ENCODE data around the gene EFR3B.
"Not testable (repeated sequence)": the region's sequence is repeated elsewhere in the genome, so short reads cannot be mapped to it uniquely, and the experiment has no call there.

Gene EFR3B

DNA sequence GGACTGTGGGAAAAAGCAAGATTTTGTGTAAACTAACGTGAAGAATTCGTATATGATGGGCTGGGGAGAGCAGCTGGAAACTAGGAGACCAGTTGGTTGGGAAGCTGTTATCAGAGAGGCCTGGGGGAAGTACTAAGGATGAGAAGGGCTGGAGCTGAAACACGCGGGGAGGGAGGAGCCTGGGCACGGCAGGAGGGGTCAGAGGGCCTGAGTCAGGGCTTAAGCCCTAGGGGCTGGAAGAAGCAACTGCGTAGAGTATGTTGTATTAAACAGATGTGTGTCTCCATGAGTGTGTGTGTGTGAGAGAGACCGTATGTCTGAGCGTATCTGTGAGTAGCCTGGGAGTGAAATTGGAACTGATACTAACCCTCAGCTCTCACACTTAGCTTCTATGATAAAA lies 118.1 kb downstream of the EFR3B start:
- DNase-seq = no peak

GRCh38 chr2:25160376-25160775 lies 118.5 kb downstream of the EFR3B start:
- no peak for DNase-seq

GRCh38 chr2:25161055-25161781 lies 119.3 kb downstream of the EFR3B start:
- peak; percentile 51 for DNase-seq

DNA sequence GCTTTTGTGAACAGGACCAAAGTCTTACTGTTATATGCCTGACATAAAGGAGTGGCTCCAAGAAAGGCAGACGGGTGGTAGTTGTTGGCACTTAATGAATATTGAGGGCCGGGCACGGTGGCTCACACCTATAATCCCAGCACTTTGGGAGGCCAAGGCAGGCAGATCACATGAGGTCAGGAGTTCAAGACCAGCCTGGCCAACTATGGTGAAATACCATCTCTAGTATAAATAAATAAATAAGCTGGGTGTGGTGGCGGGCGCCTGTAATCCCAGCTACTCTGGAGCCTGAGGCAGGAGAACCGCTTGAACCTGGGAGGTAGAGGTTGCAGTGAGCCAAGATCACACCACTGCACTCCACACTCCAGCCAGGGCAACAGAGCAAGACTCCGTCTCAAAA lies 120.2 kb downstream of the EFR3B start:
- not testable (repeated sequence) for DNase-seq

DNA sequence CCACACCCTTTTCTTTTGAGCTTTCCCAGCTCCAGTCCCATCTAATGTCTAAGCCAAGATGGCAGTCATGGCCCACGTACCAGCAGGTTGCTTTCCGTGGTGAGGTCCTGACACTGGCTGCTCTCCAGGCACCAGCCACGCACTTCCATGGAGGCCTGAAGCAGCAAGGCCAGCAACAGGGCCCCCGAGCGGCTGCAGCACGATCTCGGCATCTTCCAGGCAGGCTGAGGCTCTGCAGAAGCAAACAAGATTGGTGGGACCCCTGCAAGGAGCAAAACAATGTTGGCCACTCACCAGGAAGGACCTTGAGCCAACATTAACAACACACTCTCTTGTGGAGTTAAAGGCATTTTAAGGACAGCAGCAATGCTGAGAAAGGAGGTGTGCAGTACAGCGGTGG lies 122.7 kb downstream of the EFR3B start:
- DNase-seq = no peak

GRCh38 chr2:25165992-25166875 lies 124.4 kb downstream of the EFR3B start:
- peak; percentile 18 for DNase-seq

- DNase-seq = no peak
Observed at GRCh38 chr2:25168256-25169072, 126.6 kb downstream of the EFR3B start, which contains the start of gene POMC. Gene POMC, minus strand, starts transcription at chr2:25168580. Its CDS starts 3,808 bp downstream, at chr2:25164772.

GRCh38 chr2:25169073-25169470 lies 127.2 kb downstream of the EFR3B start:
- DNase-seq = no peak

DNA sequence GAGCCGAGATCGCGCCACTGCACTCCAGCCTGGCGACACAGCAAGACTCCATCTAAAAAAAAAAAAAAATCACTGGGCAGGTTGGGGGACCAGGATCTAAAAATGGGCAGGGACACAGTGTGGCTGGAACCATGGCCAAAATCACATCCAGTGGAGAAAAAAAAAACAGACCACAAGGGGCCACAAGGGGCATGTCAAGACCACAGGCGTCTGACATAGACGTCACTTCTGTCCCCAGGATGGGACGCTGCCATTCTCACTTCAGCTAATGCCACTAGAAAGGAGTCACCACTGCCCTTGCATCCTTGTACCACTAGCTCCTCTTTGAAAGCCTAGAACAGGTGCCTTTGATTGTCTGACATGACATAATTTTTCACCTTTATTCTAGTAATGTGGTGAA lies 129.0 kb downstream of the EFR3B start:
- DNase-seq = no peak

- DNase-seq = no peak
Observed at GRCh38 chr2:25173719-25174118, 131.8 kb downstream of the EFR3B start.

DNA sequence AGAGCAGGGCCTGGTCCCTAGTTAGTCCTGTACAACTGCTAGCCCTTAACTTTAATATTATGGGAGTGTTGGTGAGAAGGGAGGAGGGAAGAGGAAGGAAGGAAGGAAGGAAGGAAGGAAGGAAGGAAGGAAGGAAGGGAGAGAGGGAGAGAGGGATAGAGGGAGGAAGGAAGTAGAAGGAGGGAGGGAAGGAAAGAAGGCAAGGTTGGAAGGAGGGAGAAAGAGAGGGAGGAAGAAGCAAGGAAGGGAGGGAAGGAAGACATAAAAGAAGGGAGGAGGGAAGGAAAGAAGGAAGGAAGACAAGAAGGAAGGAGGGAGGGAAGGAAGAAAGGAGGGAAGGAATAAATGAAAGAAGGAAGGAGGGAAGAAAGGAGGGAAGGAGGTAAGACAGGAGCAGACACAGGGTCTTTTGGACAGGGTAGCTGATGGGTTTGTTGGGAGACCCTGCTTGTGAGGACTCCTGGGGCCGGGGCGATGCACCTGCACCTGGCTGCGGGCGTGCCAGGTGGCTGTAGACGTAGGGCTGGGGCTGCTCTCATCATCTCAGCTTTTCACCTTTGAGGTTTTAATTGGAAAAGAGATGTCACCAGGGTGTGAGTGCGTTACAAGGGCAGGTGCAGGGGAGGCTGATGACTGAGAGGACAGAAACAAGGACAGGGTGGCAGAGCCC lies 132.5 kb downstream of the EFR3B start:
- no peak for DNase-seq

DNA sequence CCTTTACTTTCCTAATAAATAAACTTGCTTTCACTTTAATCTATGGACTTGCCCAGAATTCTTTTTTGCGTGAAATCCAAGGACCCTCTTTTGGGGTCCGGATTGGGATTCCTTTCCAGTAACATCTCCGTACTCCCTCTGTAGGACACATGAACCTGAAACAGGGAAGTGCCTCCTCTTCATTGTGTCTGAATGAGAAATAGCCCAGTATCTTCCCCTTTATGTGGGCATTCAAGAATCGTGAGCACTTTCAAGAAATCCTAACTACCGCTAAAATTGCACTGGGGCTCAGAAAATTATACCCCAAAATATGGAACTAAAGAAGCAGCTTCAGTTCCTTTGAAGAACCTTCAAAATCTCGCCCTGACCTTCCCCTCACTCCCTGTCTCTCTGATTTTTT lies 134.3 kb downstream of the EFR3B start:
- DNase-seq = no peak

GRCh38 chr2:25176541-25177181 lies 134.8 kb downstream of the EFR3B start:
- DNase-seq = no peak

DNA sequence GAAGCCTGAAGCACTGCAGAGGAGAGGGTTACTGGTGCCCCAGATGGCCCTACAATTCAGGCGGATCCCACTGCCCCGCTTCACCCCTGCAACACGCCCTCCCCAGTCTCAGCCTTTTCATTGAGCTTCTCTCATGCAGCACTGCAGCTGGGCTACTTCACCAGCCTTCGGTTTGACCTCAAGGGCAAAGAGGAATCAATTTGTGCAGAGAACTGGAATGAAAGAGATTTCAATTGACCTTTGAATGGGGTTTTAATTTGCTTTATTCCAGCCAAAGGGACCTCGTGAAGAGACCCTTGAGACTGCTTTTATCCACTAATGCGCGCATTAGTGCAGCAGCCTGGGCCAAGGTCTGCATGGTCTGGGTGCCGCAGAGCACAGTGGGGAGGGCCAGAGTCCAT lies 135.3 kb downstream of the EFR3B start:
- DNase-seq = no peak

GRCh38 chr2:25178976-25179375 lies 137.1 kb downstream of the EFR3B start:
- DNase-seq = no peak

GRCh38 chr2:25184254-25184653 lies 142.4 kb downstream of the EFR3B start:
- no peak for DNase-seq

- no peak for DNase-seq
Observed at GRCh38 chr2:25187729-25188350, 146.0 kb downstream of the EFR3B start.

- DNase-seq = no peak
Observed at GRCh38 chr2:25188405-25188804, 146.5 kb downstream of the EFR3B start.

- no peak for DNase-seq
Observed at GRCh38 chr2:25190536-25190935, 148.7 kb downstream of the EFR3B start.

GRCh38 chr2:25194576-25195122 lies 152.8 kb downstream of the EFR3B start:
- DNase-seq = no peak
